ENCODE results near the gene SLX9. TPM values are rescaled to one million over a fixed set of nuclear protein-coding genes. Genes with fewer than 3 reads are reported as not detected.

The SLX9 gene
- total RNA-seq, 1 donor from 2014 or later, result 33.1 TPM

- no peak overlapping the region for H3K27ac Mint-ChIP-seq
- no peak for TF ChIP-seq CTCF (IDR thresholded peaks at IDR 0.05; ENCODE audit: unreplicated experiment)
- H3K36me3 Mint-ChIP-seq (ENCODE audit: insufficient read depth), result no peaks in the 10 kb centered on the region
- DNase-seq (ENCODE audit: low spot score, unreplicated experiment), result no peak
- H3K27me3 Mint-ChIP-seq, result peaks cover 14% of the 10 kb centered on the region
- no peaks in the 10 kb centered on the region for H3K4me1 Mint-ChIP-seq (ENCODE audit: low read depth)
- H3K9me3 Mint-ChIP-seq (ENCODE audit: low read depth), result no peaks in the 10 kb centered on the region
- no peak overlapping the region for H3K4me3 Mint-ChIP-seq (ENCODE audit: low read depth)
Measured at GRCh38 chr21:44903050-44903685, 36.7 kb upstream of the SLX9 start.

GRCh38 chr21:44903689-44904088 lies 36.1 kb upstream of the SLX9 start:
- H3K27ac Mint-ChIP-seq, result no peak overlapping the region
- no peaks in the 10 kb centered on the region for H3K9me3 Mint-ChIP-seq (ENCODE audit: low read depth)
- no peaks in the 10 kb centered on the region for H3K4me1 Mint-ChIP-seq (ENCODE audit: low read depth)
- TF ChIP-seq CTCF (IDR thresholded peaks at IDR 0.05; ENCODE audit: unreplicated experiment), result no peak
- no peak overlapping the region for H3K4me3 Mint-ChIP-seq (ENCODE audit: low read depth)
- DNase-seq (ENCODE audit: low spot score, unreplicated experiment), result no peak
- no peaks in the 10 kb centered on the region for H3K36me3 Mint-ChIP-seq (ENCODE audit: insufficient read depth)
- peaks cover 12% of the 10 kb centered on the region for H3K27me3 Mint-ChIP-seq

GRCh38 chr21:44904141-44904923 lies 35.5 kb upstream of the SLX9 start:
- Mint-ChIP-seq H3K27me3 (peaks cover 18% of the 10 kb centered on the region), H3K4me1 (ENCODE audit: low read depth) (no peaks in the 10 kb centered on the region), H3K9me3 (ENCODE audit: low read depth) (no peaks in the 10 kb centered on the region), H3K27ac (no peak overlapping the region), H3K4me3 (ENCODE audit: low read depth) (no peak overlapping the region), H3K36me3 (ENCODE audit: insufficient read depth) (no peaks in the 10 kb centered on the region)
- no peak for DNase-seq (ENCODE audit: low spot score, unreplicated experiment)
- no peak for TF ChIP-seq CTCF (IDR thresholded peaks at IDR 0.05; ENCODE audit: unreplicated experiment)

DNA sequence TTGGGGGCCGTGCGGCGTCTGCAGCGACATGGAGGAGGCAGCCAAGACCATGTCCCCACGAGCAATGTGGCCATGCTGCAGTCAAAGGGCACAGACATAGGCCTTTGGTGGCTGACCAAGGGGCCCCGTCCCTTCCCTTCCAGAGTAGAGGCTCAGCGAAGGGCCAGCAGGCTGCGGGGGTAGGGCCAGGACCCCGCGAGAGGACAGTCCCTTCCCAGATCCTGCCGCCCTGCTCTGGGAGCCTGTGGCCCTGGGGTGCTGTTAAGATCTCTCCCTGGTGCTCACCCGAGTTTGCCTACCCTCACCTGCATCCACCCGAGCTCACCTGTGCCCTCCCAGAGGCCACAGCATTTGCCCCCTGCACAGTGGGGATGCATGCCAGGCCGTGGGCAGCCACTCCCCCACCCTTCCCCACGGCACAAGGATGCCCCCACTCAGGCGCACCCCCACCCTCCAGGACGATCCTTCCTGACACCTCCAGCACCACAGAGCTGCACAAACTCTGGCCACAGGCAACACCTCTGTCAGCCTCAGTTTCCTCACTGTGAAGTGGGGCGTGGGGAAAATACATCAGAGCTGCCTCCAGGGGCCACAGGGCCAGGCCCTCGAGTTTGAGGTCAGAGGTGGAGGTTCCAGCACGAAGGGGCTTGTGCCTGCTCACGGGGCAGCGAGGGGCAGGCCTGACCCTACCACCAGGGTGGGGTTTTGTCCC lies 34.7 kb upstream of the SLX9 start:
- Mint-ChIP-seq H3K9me3 (ENCODE audit: low read depth) (no peaks in the 10 kb centered on the region), H3K27me3 (peaks cover 22% of the 10 kb centered on the region), H3K36me3 (ENCODE audit: insufficient read depth) (no peaks in the 10 kb centered on the region)

More for the DNA sequence above, 34.7 kb upstream of the SLX9 start:
- no peak for TF ChIP-seq CTCF (IDR thresholded peaks at IDR 0.05; ENCODE audit: unreplicated experiment)
- no peak for DNase-seq (ENCODE audit: low spot score, unreplicated experiment)
- Mint-ChIP-seq H3K4me3 (ENCODE audit: low read depth) (no peak overlapping the region), H3K27ac (no peak overlapping the region), H3K4me1 (ENCODE audit: low read depth) (no peaks in the 10 kb centered on the region)
